HuH-7.5 (cell line): ENCODE measurements around the gene SLC35A5.
A peak's percentile ranks its signal among the peaks of the same experiment; 100 is the strongest.
"Not testable (repeated sequence)": the region's sequence is repeated elsewhere in the genome, so short reads cannot be mapped to it uniquely, and the experiment has no call there.

Experiments used
- DNase-seq: peaks from one replicate; pipeline ENCODE4 v3.0.0; 2011; ENCODE audit warnings: low spot score

SLC35A5 gene

GRCh38 chr3:112561734-112562529 lies at the start of gene SLC35A5, which contains the start of gene ATG3:
Gene SLC35A5, plus strand, starts transcription at chr3:112562045. Its CDS starts 1,359 bp downstream, at chr3:112563404.
Gene ATG3, minus strand, starts transcription at chr3:112561962. Its CDS starts 434 bp downstream, at chr3:112561528.
- DNase-seq, result peak; percentile 90

GRCh38 chr3:112512320-112512719 lies 49.5 kb upstream of the SLC35A5 start:
- DNase-seq, result no peak

- DNase-seq, result no peak
These were observed 47.2 kb upstream of the SLC35A5 start for GRCh38 chr3:112514527-112515128.

- DNase-seq, result not testable (repeated sequence)
These were observed 42.9 kb upstream of the SLC35A5 start for GRCh38 chr3:112518970-112519369.

GRCh38 chr3:112519424-112520001 lies 42.3 kb upstream of the SLC35A5 start:
- DNase-seq, result peak; percentile 13

- not testable (repeated sequence) for DNase-seq
These were observed 37.7 kb upstream of the SLC35A5 start for GRCh38 chr3:112524127-112524526.

- DNase-seq, result no peak
These were observed 31.3 kb upstream of the SLC35A5 start for GRCh38 chr3:112530573-112530972.

- no peak for DNase-seq
These were observed 30.5 kb upstream of the SLC35A5 start for GRCh38 chr3:112531358-112531781.

GRCh38 chr3:112539825-112540650 lies 21.8 kb upstream of the SLC35A5 start:
- no peak for DNase-seq

- no peak for DNase-seq
These were observed 15.6 kb upstream of the SLC35A5 start for GRCh38 chr3:112546216-112546759.

- no peak for DNase-seq
These were observed 11.0 kb upstream of the SLC35A5 start for GRCh38 chr3:112550859-112551258.

- no peak for DNase-seq
These were observed 6.2 kb upstream of the SLC35A5 start for GRCh38 chr3:112555535-112556170.

- no peak for DNase-seq
These were observed 3.9 kb upstream of the SLC35A5 start for GRCh38 chr3:112557976-112558375.

GRCh38 chr3:112560307-112560706 lies 1.5 kb upstream of the SLC35A5 start:
- DNase-seq, result no peak

GRCh38 chr3:112560721-112561483 lies 943 bp upstream of the SLC35A5 start:
- DNase-seq, result peak; percentile 63

- DNase-seq, result peak; percentile 45
These were observed 436 bp upstream of the SLC35A5 start for GRCh38 chr3:112561484-112561733.

GRCh38 chr3:112564247-112564939 lies 2.5 kb downstream of the SLC35A5 start:
- DNase-seq, result not testable (repeated sequence)

GRCh38 chr3:112564940-112565305 lies 3.1 kb downstream of the SLC35A5 start:
- DNase-seq, result no peak

GRCh38 chr3:112568642-112569041 lies 6.8 kb downstream of the SLC35A5 start:
- no peak for DNase-seq

GRCh38 chr3:112569265-112569664 lies 7.4 kb downstream of the SLC35A5 start:
- no peak for DNase-seq
